HCT116 (cell line): ENCODE measurements around the gene ASIC1. TPM values are rescaled to one million over a fixed set of nuclear protein-coding genes. Genes with fewer than 3 reads are reported as not detected.

Source experiments
- ATAC-seq: fragments of 200-7000 bp; cut with Tn5 transposase; 2 replicates; pipeline ENCODE4 v1.9.1; 2020; ENCODE audit warnings: mild to moderate bottlenecking, moderate library complexity
- BruUV-seq: library from RNA; stranded (reverse); fragments of 400-500 nt; replicated peaks from 2 replicates; lab custom pipeline; 2021; lab: Mats Ljungman, UMichigan
- CTCF ChIA-PET: fragments of 300-600 bp; sonication (Branson Sonifier 250); formaldehyde crosslinking; loops from one replicate; lab custom pipeline; 2021; ENCODE audit warnings: antibody characterized with exemption; lab: Charles Lee
- POLR2A ChIA-PET: fragments of 300-600, 350-600 bp; sonication (Branson Sonifier 250); formaldehyde crosslinking; loops from one replicate; lab custom pipeline; 2021; ENCODE audit warnings: antibody characterized with exemption; lab: Charles Lee
- RAD21 ChIA-PET, 2 experiments: fragments of 300-600 bp; sonication (Branson Sonifier 250); formaldehyde crosslinking; loops; one replicate each; lab custom pipeline; 2023; ENCODE audit warnings: low total read pairs in 2 of 2; ENCODE audit not compliant: uncharacterized antibody in 2 of 2, unreplicated experiment in 2 of 2, low non-redundant PET in 1 of 2; lab: Charles Lee
- DNase-seq: peaks from one replicate; pipeline ENCODE4 v3.0.0-alpha.2; 2010; ENCODE audit warnings: low read depth, low spot score
- H2AFZ ChIP-seq: fragments of 200-600 bp; shearing (Covaris generic), sonication (generic); 2 replicates; pipeline ENCODE4 v1.6.1; 2017; ENCODE audit warnings: low read depth, mixed run types, mixed read lengths, antibody characterized with exemption, low read length; ENCODE audit not compliant: poor library complexity, severe bottlenecking
- H3K27ac ChIP-seq: 2 replicates; pipeline ENCODE4 v1.5.1; 2012; ENCODE audit warnings: low read depth, low read length
- H3K27me3 ChIP-seq: fragments of 200-600 bp; sonication (generic); 2 replicates; pipeline ENCODE4 v1.6.1; 2016; ENCODE audit warnings: mixed run types, low read length, mixed read lengths; ENCODE audit not compliant: insufficient read depth
- H3K36me3 ChIP-seq, 2 experiments: fragments of 200-500 bp in 1 of 2; fragments of 200-600 bp in 1 of 2; sonication (Bioruptor generic) in 1 of 2; sonication (generic) in 1 of 2; 2 replicates each; pipeline versions ENCODE4 v1.5.1 to v1.6.1; 2014 to 2016; ENCODE audit warnings: low read length in 2 of 2, inconsistent platforms in 1 of 2, mixed read lengths in 1 of 2, mixed run types in 1 of 2; ENCODE audit not compliant: insufficient read depth in 2 of 2, control insufficient read depth in 1 of 2
- H3K4me1 ChIP-seq, 2 experiments: fragments of 200-600 bp in 1 of 2; sonication (generic) in 1 of 2; 2 replicates each; pipeline versions ENCODE4 v1.5.1 to v1.6.1; 2012 to 2017; ENCODE audit warnings: low read length in 2 of 2, inconsistent platforms in 1 of 2, mild to moderate bottlenecking in 1 of 2, mixed read lengths in 1 of 2, mixed run types in 1 of 2, moderate library complexity in 1 of 2; ENCODE audit not compliant: insufficient read depth in 2 of 2, control insufficient read depth in 1 of 2
- H3K4me2 ChIP-seq: fragments of 200-600 bp; sonication (generic); 2 replicates; pipeline ENCODE4 v1.6.1; 2017; ENCODE audit warnings: mixed run types, low read length, mixed read lengths
- H3K4me3 ChIP-seq, 2 experiments: fragments of 200-600 bp in 1 of 2; sonication (generic) in 1 of 2; replicated peaks in 1 of 2; 2 replicates each; pipeline ENCODE4 v1.5.1; 2011 to 2016; ENCODE audit warnings: low read length in 2 of 2, control low read depth in 1 of 2, low read depth in 1 of 2, mild to moderate bottlenecking in 1 of 2, mixed read lengths in 1 of 2, mixed run types in 1 of 2
- H3K79me2 ChIP-seq: fragments of 200-600 bp; sonication (generic); 2 replicates; pipeline ENCODE4 v1.6.1; 2017; ENCODE audit warnings: mild to moderate bottlenecking, mixed run types, low read length, moderate library complexity, mixed read lengths; ENCODE audit not compliant: insufficient read depth
- H3K9ac ChIP-seq: fragments of 200-600 bp; sonication (generic); 2 replicates; pipeline ENCODE4 v1.6.1; 2016; ENCODE audit warnings: low read length, mixed read lengths
- H3K9me2 ChIP-seq: fragments of 200-600 bp; sonication (generic), shearing (Covaris generic); 2 replicates; pipeline ENCODE4 v1.6.1; 2017; ENCODE audit warnings: mixed run types, mild to moderate bottlenecking, moderate library complexity; ENCODE audit not compliant: insufficient read depth
- H3K9me3 ChIP-seq, 2 experiments: fragments of 200-500 bp in 1 of 2; fragments of 200-600 bp in 1 of 2; sonication (Bioruptor generic) in 1 of 2; sonication (generic) in 1 of 2; 2 replicates each; pipeline ENCODE4 v1.6.1; 2014 to 2017; ENCODE audit warnings: low read length in 2 of 2, mixed read lengths in 2 of 2, inconsistent platforms in 1 of 2, low read depth in 1 of 2, mild to moderate bottlenecking in 1 of 2, mixed run types in 1 of 2, moderate library complexity in 1 of 2; ENCODE audit not compliant: control insufficient read depth in 1 of 2, insufficient read depth in 1 of 2
- H4K20me1 ChIP-seq: fragments of 200-600 bp; sonication (generic), shearing (Covaris generic); 2 replicates; pipeline ENCODE4 v1.6.1; 2017; ENCODE audit warnings: mixed run types, mild to moderate bottlenecking, moderate library complexity; ENCODE audit not compliant: insufficient read depth
- CBX3 ChIP-seq: IDR thresholded peaks from 2 replicates; pipeline ENCODE4 v1.6.1; 2012; ENCODE audit warnings: low read depth
- EGR1 ChIP-seq: IDR thresholded peaks from 2 replicates; pipeline ENCODE4 v1.6.1; 2012; ENCODE audit warnings: low read depth
- FOSL1 ChIP-seq: IDR thresholded peaks from 2 replicates; pipeline ENCODE4 v1.6.1; 2012; ENCODE audit warnings: low read depth
- POLR2A ChIP-seq: IDR thresholded peaks from 2 replicates; pipeline ENCODE4 v1.7.0; 2011; ENCODE audit warnings: borderline replicate concordance; ENCODE audit not compliant: insufficient read depth, insufficient read length; ENCODE audit errors: extremely low read depth
- POLR2AphosphoS5 ChIP-seq: IDR thresholded peaks from 2 replicates; pipeline ENCODE4 v1.6.1; 2011; ENCODE audit warnings: mild to moderate bottlenecking, low read depth, low read length, moderate library complexity
- RAD21 ChIP-seq: IDR thresholded peaks from 2 replicates; pipeline ENCODE4 v1.6.1; 2012; ENCODE audit warnings: low read depth, mild to moderate bottlenecking
- SIN3A ChIP-seq: IDR thresholded peaks from 2 replicates; pipeline ENCODE4 v1.6.1; 2012; ENCODE audit warnings: low read depth
- SP1 ChIP-seq: IDR thresholded peaks from 2 replicates; pipeline ENCODE4 v1.6.1; 2012; ENCODE audit warnings: low read depth
- SRF ChIP-seq: IDR thresholded peaks from 2 replicates; pipeline ENCODE4 v1.6.1; 2012; ENCODE audit warnings: low read depth
- intact Hi-C: fragments of 100-400 bp; cut with micrococcal nuclease; formaldehyde crosslinking; loops from 2 replicates; pipeline ENCODE4 v1.10.0; 2022
- total RNA-seq: library from RNA; stranded (reverse); gene quantifications from one replicate; pipeline ENCODE4 v1.2.1, GENCODE V29; 2021; ENCODE audit not compliant: unreplicated experiment
- TF ChIP-seq, protein P1 (sequence below): IDR thresholded peaks from 2 replicates; pipeline ENCODE4 v1.6.1; 2012
- TF ChIP-seq, protein P2 (sequence below): IDR thresholded peaks from 2 replicates; pipeline ENCODE4 v1.6.1; 2012
- TF ChIP-seq, protein P3 (sequence below): IDR thresholded peaks from 2 replicates; pipeline ENCODE4 v1.6.1; 2012; ENCODE audit warnings: low read depth

ASIC1 gene
- total RNA-seq, 1 experiment from 2014 or later = 28.9 TPM

DNA sequence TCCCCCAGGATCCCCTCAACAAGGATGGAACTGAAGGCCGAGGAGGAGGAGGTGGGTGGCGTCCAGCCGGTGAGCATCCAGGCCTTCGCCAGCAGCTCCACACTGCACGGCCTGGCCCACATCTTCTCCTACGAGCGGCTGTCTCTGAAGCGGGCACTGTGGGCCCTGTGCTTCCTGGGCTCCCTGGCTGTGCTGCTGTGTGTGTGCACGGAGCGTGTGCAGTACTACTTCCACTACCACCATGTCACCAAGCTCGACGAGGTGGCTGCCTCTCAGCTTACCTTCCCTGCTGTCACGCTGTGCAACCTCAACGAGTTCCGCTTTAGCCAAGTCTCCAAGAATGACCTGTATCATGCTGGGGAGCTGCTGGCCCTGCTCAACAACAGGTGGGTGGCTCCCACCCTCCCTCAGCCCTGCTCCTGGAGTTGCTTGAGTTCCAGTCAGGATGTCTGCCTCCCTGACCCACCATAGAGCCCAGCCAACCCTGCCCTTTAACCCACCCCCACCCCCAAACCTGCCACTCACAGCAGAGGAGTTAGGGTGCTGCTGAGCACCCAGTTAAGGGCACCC is 1.4 kb downstream of the ASIC1 start:
- H3K4me3 ChIP-seq = no peak overlapping the region
- H3K4me2 ChIP-seq = peak overlapping the region; percentile 99
- H3K27me3 ChIP-seq = no peaks in the 10 kb centered on the region
- H3K27ac ChIP-seq = no peak overlapping the region
- no peaks in the 10 kb centered on the region for H3K9me2 ChIP-seq
- H3K36me3 ChIP-seq = peaks cover 2 to 23% of the 10 kb centered on the region in 2 experiments; a peak in 2 of 4 replicates
- H4K20me1 ChIP-seq = no peaks in the 10 kb centered on the region
- H3K4me1 ChIP-seq = peaks cover 15 to 25% of the 10 kb centered on the region in 2 experiments; a peak in 3 of 4 replicates
- CTCF ChIA-PET = interaction anchor here (1.4 kb wide), 1 partner anchor 20 kb away, joined by 3 read pairs; no protein-coding TSS in a partner anchor
- RAD21 ChIA-PET = no interaction called here
- H3K9me3 ChIP-seq = no peaks in the 10 kb centered on the region
- POLR2A ChIA-PET = no interaction called here
- H2AFZ ChIP-seq = no peak overlapping the region
- BruUV-seq = no TSS peak
- TF ChIP-seq SRF (no peak), POLR2AphosphoS5 (no peak), RAD21 (no peak), CBX3 (no peak), EGR1 (no peak), POLR2A (no peak), FOSL1 (no peak), SP1 (no peak), SIN3A (no peak)
- TF ChIP-seq, protein P1, sequence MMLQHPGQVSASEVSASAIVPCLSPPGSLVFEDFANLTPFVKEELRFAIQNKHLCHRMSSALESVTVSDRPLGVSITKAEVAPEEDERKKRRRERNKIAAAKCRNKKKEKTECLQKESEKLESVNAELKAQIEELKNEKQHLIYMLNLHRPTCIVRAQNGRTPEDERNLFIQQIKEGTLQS = no peak
- peak overlapping the region; percentile 76; the same call in 1 of the 2 replicates for H3K9ac ChIP-seq
- ATAC-seq = no peak
- intact Hi-C loops = loop anchor here (5.0 kb wide), 1 partner anchor 192 kb away; no protein-coding TSS in a partner anchor
- no peaks in the 10 kb centered on the region for H3K79me2 ChIP-seq
- no peak for DNase-seq

DNA sequence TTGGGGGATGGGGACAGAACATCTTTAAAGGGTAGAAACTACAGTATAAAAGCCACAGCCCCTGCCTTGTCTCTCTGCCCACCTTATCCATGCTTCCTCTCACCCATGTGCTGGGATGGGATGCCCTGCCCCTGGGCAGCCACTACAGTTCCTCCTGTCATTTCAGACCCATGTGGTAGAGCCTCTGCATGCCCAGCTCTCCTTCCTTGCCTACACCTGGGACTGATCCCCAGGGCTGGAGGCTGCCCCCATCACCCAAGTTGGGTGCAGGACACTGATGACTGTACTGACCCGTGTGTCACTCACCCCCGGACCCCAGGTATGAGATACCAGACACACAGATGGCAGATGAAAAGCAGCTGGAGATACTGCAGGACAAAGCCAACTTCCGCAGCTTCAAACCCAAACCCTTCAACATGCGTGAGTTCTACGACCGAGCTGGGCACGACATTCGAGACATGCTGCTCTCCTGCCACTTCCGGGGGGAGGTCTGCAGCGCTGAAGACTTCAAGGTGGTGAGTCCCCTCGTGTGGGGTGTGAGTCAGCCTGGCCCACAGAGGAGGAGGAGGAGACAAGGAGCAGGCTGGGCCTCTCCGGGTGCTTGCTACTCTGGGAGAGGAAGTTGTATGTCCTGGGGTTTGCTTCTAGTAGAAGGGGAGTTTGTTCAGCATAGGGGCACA is 2.2 kb downstream of the ASIC1 start:
- RAD21 ChIA-PET = no interaction called here
- Histone ChIP-seq H3K9me3 (no peaks in the 10 kb centered on the region), H3K4me1 (peaks cover 15 to 25% of the 10 kb centered on the region in 2 experiments; a peak in 3 of 4 replicates), H3K4me2 (no peak overlapping the region), H3K9ac (no peak overlapping the region), H3K4me3 (no peak overlapping the region), H3K27ac (no peak overlapping the region), H4K20me1 (no peaks in the 10 kb centered on the region), H3K27me3 (no peaks in the 10 kb centered on the region), H3K9me2 (no peaks in the 10 kb centered on the region), H2AFZ (no peak overlapping the region), H3K79me2 (no peaks in the 10 kb centered on the region), H3K36me3 (peaks cover 2 to 23% of the 10 kb centered on the region in 2 experiments; a peak in 2 of 4 replicates)
- intact Hi-C loops = loop anchor here (5.0 kb wide), 1 partner anchor 192 kb away; no protein-coding TSS in a partner anchor
- POLR2A ChIA-PET = no interaction called here
- ATAC-seq (no peak), DNase-seq (no peak)
- CTCF ChIA-PET = interaction anchor here (1.4 kb wide), 1 partner anchor 20 kb away, joined by 3 read pairs; no protein-coding TSS in a partner anchor
- BruUV-seq = no TSS peak
- TF ChIP-seq, protein P2, sequence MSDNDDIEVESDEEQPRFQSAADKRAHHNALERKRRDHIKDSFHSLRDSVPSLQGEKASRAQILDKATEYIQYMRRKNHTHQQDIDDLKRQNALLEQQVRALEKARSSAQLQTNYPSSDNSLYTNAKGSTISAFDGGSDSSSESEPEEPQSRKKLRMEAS = no peak
- TF ChIP-seq RAD21 (no peak), FOSL1 (no peak), POLR2AphosphoS5 (no peak)
- TF ChIP-seq, protein P3, sequence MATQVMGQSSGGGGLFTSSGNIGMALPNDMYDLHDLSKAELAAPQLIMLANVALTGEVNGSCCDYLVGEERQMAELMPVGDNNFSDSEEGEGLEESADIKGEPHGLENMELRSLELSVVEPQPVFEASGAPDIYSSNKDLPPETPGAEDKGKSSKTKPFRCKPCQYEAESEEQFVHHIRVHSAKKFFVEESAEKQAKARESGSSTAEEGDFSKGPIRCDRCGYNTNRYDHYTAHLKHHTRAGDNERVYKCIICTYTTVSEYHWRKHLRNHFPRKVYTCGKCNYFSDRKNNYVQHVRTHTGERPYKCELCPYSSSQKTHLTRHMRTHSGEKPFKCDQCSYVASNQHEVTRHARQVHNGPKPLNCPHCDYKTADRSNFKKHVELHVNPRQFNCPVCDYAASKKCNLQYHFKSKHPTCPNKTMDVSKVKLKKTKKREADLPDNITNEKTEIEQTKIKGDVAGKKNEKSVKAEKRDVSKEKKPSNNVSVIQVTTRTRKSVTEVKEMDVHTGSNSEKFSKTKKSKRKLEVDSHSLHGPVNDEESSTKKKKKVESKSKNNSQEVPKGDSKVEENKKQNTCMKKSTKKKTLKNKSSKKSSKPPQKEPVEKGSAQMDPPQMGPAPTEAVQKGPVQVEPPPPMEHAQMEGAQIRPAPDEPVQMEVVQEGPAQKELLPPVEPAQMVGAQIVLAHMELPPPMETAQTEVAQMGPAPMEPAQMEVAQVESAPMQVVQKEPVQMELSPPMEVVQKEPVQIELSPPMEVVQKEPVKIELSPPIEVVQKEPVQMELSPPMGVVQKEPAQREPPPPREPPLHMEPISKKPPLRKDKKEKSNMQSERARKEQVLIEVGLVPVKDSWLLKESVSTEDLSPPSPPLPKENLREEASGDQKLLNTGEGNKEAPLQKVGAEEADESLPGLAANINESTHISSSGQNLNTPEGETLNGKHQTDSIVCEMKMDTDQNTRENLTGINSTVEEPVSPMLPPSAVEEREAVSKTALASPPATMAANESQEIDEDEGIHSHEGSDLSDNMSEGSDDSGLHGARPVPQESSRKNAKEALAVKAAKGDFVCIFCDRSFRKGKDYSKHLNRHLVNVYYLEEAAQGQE = no peak
- TF ChIP-seq, protein P1 = no peak
